Activated gamma-delta T cell treated with Interleukin-2 at 50 U/mL for 16 hours (primary cell): Measurements from ENCODE around the gene ZNF547.
A peak's percentile ranks its signal among the peaks of the same experiment; 100 is the strongest.
"Not testable (repeated sequence)": the region's sequence is repeated elsewhere in the genome, so short reads cannot be mapped to it uniquely, and the experiment has no call there.

Experiments used
- DNase-seq: peaks from one replicate; pipeline ENCODE4 v3.0.0-alpha.2; 2020

The ZNF547 gene

GRCh38 chr19:57362997-57363687, at the start of gene ZNF547, which contains the start of gene TRAPPC2B:
Gene ZNF547 (plus strand): TSS chr19:57363551. CDS start chr19:57368556, 5,005 bp downstream.
Gene TRAPPC2B (plus strand): TSS chr19:57363551. CDS start chr19:57364834, 1,283 bp downstream.
- peak; percentile 97 for DNase-seq

- no peak for DNase-seq
Measured at GRCh38 chr19:57314146-57314545, 49.2 kb upstream of the ZNF547 start.

DNA sequence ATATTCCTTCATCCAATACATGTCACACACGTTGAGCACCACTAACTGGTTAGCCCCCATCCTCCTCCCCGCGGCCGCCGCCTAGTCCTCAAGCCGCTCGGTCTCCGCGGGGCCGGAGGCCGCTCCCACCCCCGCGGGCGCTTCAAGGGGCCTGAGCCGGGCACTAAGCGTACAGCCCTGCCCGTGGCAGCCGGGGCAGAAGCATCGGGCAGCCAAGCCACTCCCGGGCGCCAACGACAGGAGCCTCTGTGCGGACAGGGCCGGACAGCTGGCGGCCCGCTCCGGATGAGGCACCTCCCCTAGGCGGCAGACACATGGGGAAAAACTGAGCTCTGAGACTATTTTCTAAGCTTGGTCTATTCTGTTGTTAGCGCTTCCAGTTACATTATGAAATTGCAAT, 45.8 kb upstream of the ZNF547 start:
- DNase-seq, result no peak

DNA sequence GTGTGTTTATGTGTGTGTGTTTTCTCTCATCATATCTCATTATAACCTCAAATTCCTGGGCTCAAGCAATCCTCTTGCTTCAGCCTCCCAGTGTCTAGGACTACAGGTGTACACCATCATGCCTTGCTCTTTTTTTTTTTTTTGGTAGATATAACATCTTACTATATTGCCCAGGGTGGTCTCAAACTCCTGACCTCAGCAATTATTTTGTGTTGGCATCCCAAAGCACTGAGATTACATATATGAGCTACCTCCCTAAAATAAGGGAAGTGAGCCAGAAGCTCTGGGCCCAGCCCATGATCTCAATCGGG, 43.5 kb upstream of the ZNF547 start:
- no peak for DNase-seq

GRCh38 chr19:57320180-57321084, 42.9 kb upstream of the ZNF547 start, which contains the start of gene ZNF543:
Gene ZNF543 (plus strand): TSS chr19:57320472. CDS start chr19:57320854, 382 bp downstream.
- peak; percentile 89 for DNase-seq

DNA sequence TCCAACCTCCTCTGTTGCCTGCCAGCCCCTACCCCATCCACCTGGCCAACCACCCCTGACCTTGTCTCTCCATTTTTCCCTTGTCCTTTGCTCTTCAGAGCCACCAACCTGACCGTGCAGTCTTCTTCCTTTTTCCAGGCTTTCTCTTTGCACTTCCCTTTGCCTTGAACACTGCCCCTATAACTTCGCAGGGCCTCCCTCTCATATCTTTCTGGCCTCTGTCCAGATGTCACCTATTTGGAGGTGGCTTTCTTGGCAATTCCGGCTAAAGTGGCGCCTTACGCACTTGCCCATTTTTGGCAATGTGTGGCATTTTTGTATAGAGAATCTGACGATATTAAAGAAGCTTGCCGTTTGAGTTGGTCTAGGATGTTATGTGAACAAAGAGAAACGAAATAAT, 42.2 kb upstream of the ZNF547 start:
- DNase-seq, result no peak

GRCh38 chr19:57321751-57322150, 41.6 kb upstream of the ZNF547 start:
- DNase-seq, result no peak

GRCh38 chr19:57324992-57325391, 38.4 kb upstream of the ZNF547 start:
- no peak for DNase-seq

GRCh38 chr19:57327993-57328392, 35.4 kb upstream of the ZNF547 start:
- no peak for DNase-seq

DNA sequence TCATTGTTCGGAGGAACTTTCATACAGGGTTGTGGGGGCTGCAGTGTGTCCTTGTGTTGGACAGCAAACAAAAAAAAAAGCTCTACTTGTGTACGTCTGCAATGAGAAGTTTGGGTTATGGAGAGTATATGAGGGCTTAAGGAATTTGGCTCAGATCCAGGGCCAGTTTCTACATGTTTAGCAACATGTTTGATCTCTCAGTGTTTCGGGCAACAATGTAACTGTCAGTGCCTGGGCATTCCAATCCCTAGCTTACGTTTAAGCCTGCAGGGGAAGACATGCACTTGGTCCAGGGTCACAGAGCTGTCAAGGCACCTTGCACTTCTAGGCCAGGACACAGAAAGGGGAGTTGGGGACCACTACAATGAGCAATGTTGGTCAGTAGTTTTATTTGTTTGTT, 29.2 kb upstream of the ZNF547 start:
- DNase-seq, result no peak

DNA sequence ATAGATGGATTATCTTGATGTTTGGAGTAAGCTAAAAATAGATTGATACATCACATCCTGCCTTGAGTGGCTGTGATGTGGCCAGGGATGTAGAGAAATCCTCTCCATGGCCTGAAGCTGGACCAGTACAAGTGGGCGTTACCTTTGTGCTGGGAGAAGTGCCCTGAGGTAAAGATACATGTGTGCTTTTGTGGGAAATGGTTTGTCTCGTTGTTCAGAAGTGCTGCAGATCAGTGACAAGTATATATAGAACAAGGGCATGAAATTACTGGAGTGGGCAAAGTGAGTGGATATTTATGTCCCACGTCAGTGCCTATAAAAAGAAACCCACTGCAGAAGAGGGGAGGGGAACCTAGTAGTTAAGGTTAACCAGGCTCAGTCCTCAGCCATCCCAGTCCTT, 24.5 kb upstream of the ZNF547 start:
- DNase-seq, result no peak

GRCh38 chr19:57342582-57342981, 20.8 kb upstream of the ZNF547 start:
- DNase-seq, result no peak

DNA sequence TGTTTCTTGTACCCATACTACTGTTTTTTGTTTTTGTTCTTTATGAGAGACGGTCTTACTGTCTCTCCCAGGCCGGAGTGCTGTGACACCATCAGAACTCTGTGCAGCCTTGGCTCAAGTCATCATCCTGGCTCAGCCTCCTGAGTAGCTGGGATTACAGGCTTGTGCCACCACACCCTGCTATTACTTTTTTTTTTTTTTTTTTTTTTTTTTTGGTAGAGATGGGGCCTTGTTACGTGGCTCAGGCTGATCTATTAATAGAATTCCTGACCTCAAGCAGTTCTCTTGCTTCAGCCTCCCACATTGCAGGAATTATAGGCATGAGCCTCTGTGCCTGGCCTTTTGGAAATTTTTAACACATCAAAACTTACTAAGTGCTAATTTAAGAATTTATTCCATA, 15.2 kb upstream of the ZNF547 start:
- no peak for DNase-seq

DNA sequence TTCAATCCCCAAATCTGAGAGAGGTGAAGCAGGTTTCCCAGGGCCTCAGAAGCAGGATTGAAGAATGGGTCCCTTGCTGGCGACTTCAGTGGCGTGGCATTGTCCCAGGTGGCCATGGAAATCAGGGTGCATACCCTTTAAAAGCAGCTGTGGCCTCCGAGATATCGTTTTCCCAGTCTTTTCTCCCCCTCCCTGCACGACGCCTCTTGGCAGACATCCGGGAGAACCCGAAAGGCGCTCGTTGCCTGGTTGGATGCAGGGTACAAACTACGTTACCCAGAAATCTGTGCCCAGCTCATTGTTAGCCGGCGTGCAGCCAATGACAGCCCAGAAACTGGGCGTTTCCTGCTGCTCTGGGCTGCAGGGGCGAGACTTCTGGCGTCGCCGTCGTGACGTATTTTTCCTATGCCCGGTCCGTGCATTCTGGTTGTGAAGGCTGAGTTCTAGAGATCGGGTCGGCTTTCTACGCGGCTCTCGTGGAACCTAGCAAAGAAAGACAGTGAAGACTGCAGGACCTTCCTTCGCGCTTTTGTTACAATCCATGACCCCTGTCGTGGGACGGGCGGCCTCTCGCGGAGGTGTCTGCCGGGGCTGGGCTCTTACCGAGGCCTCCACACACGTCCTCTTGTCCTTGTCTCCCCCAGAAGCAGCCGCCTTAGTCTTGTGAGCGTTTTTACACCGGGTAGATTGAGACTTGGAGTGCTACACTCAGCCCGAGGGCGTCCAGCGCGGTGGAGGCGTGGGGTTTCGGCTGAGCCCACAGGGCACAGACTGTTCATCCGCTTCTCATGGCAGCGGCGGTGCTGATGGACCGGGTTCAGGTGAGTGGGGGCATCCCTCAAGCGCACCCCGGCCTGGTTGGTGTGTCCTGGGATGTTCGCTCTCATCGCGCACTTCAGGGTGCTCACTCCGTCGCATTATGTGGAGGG, 12.2 kb upstream of the ZNF547 start, which contains the start of gene ZNF304:
Gene ZNF304 (plus strand): TSS at position 395 of the 929 bp plus-strand sequence. CDS start 394 bp downstream, at position 789.
- DNase-seq, result peak; percentile 76

DNA sequence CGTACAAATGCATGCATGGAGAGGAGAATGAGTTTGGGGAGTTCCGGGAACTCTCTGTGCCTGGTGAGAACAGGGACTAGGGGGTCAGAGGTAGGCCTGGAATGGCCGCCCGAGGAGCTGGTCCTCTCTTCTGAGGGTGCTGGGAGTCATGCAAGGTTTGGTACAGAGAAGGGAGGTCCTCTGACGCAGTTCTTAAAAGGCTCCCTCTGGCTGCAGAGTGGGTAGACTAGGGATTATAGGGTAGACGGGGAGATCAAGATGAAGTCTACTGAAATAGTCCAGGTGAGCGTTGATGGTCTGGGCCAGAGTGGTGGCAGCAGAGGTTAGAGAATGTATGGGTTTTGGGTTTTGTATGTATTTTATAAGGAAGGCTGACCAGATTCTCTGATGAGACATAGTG, 11.5 kb upstream of the ZNF547 start:
- DNase-seq, result no peak

DNA sequence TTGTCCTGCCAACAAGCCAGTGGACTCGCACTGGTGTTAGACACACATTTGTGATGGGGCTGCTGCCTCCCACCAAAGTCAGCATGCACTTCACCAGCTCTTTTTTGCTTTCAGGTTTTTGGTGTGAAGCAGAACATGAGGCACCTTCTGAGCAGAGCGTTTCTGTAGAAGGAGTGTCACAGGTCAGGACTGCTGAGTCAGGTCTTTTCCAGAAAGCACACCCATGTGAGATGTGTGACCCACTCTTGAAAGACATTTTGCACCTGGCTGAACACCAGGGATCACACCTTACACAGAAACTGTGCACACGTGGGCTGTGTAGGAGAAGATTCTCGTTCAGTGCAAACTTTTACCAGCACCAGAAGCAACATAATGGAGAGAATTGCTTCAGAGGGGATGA, 7.4 kb upstream of the ZNF547 start:
- DNase-seq, result no peak

DNA sequence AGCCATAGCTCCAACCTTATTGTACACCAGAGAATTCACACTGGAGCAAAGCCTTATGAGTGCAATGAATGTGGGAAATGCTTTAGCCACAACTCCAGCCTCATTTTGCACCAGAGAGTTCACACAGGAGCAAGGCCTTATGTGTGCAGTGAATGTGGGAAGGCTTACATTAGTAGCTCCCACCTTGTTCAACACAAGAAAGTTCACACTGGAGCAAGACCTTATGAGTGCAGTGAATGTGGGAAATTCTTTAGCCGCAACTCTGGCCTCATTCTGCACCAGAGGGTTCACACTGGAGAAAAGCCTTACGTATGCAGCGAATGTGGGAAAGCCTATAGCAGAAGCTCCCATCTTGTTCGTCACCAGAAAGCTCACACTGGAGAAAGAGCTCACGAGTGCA, 5.9 kb upstream of the ZNF547 start:
- no peak for DNase-seq

- no peak for DNase-seq
Measured at GRCh38 chr19:57359300-57359699, 4.1 kb upstream of the ZNF547 start.

DNA sequence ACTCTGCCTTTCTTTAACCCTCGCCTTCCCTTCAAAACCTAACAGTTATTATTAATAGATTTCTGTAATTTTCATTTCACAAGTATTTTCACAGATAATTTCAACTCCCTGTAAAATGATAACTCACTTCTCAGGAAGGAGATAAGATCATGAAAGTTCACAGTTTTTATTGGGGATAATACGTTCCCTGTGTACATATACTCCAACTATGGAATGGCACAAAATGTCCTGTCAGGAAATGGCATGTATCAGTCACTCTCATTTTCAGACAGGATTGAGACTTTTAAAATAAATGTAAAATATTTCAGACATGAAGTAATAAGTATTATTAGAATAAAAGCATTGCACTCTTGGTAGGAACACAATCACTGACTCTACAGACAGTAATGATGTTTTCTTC, 932 bp upstream of the ZNF547 start:
- no peak for DNase-seq

DNA sequence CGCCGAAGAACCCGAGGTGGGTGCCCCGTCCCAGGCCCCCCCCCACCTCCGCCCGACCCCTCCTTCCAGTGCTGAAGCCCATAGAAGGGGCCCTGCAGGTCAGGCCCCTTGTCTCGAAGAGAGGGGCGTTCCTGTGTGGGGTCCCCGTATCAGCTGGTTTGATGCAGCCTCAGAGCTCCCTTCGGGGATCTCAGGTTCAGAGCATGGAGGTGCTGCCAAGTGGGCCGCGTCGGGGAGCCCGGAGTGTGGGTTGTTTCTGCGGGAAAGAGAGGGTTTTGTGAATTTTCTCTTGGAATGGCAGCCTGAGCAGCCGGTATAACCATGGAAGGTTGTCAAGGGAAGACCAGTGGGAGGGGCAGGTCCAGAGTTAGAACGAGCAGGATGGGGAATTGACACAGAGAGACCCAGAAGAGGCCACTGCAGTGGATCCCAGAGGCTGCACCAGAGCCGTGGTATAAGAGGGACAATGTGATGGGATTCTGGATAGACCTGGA, 384 bp downstream of the ZNF547 start:
- no peak for DNase-seq

- DNase-seq, result no peak
Measured at GRCh38 chr19:57366776-57367175, 3.4 kb downstream of the ZNF547 start.

DNA sequence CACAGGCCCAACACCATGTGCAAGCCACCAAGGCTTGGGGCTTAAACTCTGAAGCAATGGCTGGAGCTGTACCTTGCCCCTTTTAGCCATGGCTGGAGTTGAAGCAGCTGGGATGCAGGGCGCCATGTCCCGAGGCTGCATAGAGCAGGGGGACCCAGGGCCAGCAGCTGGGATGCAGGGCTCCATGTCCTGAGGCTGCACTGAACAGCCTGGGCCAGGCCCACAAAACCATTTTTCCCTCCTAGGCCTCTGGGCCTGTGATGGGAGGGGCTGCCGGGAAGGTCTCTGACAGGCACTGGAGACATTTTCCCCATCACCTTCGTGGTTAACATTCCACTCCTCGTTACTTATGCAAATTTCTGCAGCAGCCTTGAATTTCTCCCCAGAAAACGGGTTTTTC, 10.8 kb downstream of the ZNF547 start:
- no peak for DNase-seq

GRCh38 chr19:57374647-57375046, 11.3 kb downstream of the ZNF547 start:
- DNase-seq, result not testable (repeated sequence)
